DMS 273 (cell line): ENCODE data around the gene TDRD9.

ENCODE experiments used
- DNase-seq: peaks from one replicate; lab custom pipeline; 2025; ENCODE audit not compliant: unreplicated experiment; lab: John Stamatoyannopoulos, UW

Gene TDRD9

GRCh38 chr14:103989034-103989433 lies 60.8 kb downstream of the TDRD9 start:
- no peak for DNase-seq

DNA sequence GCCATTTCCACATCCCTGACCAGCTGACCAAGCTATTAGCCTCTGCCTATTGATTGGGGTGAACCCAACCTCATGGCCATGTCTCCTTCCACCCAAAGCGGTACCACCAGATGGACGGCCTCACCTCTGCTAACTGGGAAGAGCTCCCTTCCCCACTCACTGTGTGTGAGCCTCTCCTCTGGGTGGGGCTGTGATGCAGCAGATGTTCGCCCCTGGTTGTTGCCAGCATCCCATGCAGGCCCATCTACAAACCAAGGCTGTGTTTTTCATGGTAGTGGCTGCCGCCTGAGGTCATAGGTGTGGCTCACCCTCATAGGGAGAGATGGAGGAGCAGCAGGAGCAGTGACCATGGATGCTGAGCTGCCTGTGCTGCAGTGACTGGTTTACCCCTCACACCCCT lies 61.7 kb downstream of the TDRD9 start:
- no peak for DNase-seq

GRCh38 chr14:103994535-103995184 lies 66.4 kb downstream of the TDRD9 start:
- no peak for DNase-seq

DNA sequence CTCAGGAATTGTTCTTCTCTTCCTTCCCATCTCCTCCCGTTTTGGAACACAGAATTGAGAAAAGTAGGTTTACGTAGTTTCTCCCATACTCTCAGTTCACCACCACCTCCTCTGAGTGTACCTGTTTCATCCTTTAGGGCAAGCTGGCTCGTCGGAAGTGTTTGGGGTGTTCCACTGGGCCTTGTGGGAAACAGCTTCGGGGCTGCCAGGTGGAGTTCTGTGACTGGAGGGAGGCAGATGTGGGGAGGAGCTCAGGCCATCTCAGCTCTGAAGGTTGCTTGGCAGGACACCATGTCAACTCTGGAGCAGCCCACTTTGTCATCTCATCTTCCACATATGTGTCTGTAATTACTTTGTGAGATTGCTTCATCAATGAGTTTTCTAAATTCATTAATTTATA lies 67.6 kb downstream of the TDRD9 start:
- no peak for DNase-seq

DNA sequence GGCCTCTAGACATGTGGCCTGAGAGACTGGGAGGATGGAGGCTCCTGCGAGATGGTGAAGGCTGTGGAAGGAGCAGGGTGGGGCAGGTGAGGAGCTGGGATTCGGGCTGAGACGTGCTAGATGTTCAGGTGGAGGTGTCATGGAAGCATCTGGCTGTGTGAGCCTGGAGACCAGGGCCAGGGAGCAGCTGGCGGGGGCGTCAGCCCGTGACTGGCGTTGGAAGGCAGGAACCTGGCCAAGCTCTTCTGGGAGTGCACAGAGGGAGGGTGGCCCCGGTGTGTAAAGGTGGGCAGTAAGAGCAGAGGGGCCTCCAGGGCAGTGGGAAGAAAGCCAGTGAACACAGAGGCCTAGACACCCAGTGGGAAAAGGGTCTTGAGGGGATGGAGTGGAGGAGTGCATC lies 69.1 kb downstream of the TDRD9 start:
- no peak for DNase-seq

GRCh38 chr14:103998027-103998426 lies 69.8 kb downstream of the TDRD9 start:
- no peak for DNase-seq

GRCh38 chr14:103999795-104000440 lies 71.7 kb downstream of the TDRD9 start:
- no peak for DNase-seq

DNA sequence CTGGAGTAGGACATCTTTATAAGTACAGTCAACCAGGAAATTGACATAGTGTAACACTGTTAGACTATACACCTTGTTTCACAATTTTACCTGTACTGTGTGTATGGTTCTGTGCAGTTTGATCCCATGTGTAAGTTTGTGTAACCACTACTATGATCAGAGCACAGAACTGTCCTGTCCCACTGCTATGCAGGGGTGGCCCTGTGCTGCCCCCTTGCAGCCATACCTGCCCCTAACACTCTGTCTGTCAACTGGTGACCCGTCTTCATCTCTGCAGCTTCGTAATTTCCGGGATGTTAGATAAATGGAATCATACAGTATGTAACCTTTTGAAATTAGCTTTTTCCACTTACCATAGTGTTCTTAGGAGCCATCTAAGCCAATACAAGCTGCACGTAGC lies 72.7 kb downstream of the TDRD9 start:
- peak; percentile 21 for DNase-seq

DNA sequence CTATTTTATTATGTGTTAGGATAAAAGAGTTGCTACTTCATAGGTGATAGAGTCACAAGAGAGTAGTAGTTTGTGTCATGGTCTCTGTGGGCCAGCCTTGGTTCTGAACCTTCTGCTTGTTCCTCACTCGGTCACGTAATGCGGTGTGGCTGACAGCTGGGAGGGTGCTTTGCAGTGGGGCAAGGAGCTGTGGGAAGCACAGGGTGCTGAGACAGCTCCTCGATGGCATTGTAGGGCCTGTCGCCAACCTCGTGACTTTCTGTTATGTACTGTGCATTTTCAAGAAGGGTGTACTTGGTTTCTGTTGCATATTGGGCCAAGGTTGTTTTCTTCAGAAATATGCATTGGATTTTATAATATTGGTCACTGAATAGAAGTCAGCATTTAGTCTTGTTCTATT lies 75.4 kb downstream of the TDRD9 start:
- no peak for DNase-seq

DNA sequence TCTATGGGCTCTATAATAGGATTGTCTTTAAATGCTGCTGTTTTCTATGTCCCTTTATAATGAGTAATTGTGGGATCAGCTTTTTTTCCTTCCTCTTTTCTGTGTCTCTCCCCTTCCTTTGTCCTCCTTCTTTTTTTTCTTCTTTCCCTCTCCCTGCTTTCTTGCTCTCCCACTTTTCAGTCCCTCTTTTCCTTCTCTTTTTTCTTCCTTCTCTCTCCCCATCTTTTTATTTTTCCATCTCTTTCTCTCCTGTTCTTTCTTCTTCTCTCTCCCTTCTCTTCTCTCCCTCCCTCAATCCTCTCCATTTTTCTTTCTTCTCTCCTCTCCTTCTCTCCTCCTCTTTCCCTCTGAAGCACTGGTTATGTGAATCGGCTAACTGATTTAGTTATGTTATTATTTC lies 76.6 kb downstream of the TDRD9 start:
- no peak for DNase-seq

DNA sequence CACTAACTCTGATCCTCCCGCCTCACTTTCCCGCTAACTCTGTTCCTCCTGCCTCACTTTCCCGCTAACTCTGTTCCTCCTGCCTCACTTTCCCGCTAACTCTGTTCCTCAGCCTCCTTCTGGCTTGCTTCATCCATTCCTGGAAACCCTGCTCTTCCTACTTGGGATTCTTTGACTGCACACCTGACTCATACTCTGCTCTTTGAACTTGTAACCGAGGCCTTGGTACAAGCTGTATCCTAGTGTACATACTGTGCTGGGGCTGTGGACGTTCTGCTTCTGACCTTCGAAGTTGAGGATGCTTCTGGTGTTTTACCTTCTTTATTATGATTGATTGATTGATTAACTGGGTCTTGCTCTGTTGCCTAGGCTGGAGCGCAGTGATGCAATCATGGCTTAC lies 77.2 kb downstream of the TDRD9 start:
- no peak for DNase-seq

GRCh38 chr14:104007121-104007520 lies 78.9 kb downstream of the TDRD9 start:
- no peak for DNase-seq

- DNase-seq, result no peak
Observed at GRCh38 chr14:104009297-104009696, 81.0 kb downstream of the TDRD9 start.

- no peak for DNase-seq
Observed at GRCh38 chr14:104011824-104012517, 83.7 kb downstream of the TDRD9 start.

DNA sequence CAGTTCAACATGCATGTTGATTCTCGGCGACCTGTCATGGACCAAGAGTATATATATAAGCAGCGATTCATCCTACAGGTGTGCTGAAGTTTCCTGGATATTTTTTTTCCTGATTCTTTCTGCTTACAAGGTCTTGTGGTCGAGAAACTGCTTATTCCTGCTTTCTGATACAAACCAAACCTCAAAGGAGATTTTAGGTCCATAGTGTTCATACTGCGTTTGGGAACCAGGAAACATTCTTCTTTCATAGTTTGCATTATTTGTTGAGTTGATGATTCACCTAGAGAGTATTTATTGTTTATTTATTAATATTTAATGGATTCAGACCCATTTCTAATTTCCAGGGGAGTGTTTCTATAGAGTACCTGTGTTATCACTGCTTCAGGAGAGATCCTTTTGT lies 86.5 kb downstream of the TDRD9 start:
- no peak for DNase-seq

DNA sequence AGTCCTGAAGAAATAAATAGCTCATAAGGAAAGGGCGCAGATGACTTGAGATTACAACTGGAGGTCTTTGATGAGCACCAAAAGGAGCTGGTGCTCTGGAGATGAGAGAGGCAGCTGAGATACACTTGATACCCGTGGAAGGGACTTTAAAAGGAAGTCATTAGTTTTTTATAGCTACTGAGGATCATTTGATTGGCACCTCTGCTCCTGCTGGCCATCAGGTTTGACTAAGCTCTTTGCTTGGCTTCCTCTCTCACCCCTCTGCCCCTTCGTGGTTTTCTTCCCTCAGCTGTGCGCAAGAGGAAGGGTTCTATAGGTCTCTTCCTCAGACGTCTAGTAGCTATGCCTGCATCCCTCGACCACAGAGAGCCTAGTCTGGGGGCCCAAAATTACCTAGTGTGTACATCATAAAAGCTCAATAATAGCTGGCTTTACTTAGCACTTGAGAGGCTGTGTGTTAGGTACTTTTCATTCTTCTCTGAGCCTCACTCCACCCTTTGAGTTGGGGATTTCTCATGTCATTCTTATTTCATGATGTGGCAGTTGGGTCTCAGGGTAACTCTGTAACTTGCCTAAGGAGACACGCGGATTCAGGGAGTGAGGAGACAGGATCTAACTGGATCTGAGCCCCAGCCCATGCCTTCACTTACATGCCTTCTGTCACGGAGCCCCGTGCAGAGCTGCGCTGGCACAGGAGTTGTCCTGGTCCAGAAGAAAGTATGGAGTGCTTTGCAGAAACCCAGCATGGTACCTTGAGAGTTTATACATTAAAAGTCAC lies 88.8 kb downstream of the TDRD9 start:
- DNase-seq, result no peak

DNA sequence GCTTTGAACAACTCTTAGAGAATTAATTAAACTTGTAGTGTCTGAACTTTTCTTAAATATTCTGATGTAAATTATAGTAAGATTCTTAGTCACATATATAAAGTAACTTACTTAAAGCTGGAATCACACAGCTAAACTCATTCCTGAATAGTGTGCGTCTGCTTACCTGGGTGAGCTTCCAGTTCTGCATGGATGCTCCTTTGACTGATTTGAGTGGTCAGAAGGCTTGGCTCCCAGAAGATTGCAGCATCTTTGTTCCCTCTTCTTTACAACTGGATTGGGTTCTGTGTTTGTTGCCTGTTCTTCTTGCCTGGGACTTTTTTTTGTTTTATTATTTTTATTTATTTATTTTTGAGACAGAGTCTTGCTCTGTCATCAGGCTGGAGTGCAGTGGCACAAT lies 90.8 kb downstream of the TDRD9 start:
- DNase-seq, result no peak

DNA sequence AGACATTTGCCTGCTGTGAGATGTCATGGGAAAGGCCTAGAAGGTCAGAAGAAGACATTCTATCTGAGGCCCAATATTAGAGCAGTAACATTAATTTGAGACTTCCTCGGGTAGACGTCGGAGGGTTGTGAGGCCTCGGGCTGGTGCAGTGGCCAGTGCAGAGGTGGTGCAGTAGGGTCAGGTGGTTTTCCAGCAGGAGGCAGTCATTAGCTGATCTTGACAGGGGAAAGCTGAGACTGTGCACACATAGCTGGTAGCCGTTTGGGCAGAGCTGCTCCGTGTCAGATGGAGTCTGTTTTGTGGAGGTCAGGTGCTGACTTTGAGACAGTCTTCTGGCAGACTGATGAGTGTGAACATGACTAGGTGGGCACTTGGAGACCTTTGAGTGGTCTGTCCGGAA lies 91.5 kb downstream of the TDRD9 start:
- DNase-seq, result no peak

DNA sequence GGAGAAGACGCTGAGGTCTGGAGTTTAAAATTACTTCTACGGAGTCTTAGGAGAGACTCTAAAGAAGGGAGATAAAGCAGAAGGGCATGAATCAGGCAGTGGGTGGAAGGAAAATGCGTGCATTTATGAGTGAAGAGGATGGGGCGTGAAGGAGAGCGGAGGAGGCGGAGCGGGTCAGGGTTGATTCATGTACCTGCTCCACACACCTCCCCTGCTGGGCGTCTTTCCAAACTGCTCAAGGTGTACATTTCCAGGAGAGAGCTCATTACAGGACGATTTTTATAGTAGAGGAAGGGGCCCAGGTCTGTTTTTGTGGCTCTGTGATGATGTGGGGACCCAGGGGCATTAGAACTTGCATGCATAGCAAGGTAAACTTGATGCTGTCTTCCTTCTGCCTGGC lies 92.2 kb downstream of the TDRD9 start:
- DNase-seq, result no peak

- DNase-seq, result no peak
Observed at GRCh38 chr14:104023325-104024055, 95.2 kb downstream of the TDRD9 start.

- no peak for DNase-seq
Observed at GRCh38 chr14:104025534-104025933, 97.3 kb downstream of the TDRD9 start.
